SJCRH30 (cell line): ENCODE results near the gene PTK7. TPM values are rescaled to one million over a fixed set of nuclear protein-coding genes. Genes with fewer than 3 reads are reported as not detected.

Experiments
- DNase-seq, 2 experiments: peaks; one replicate each; pipeline ENCODE4 v3.0.0-alpha.2; 2015 to 2020
- H3K27ac ChIP-seq: fragments of 250-450 bp; sonication (Bioruptor Pico); 2 replicates; pipeline ENCODE4 v1.5.1; 2020; ENCODE audit warnings: mild to moderate bottlenecking, moderate library complexity
- H3K27me3 ChIP-seq: fragments of 250-450 bp; sonication (Bioruptor Pico); 2 replicates; pipeline ENCODE4 v1.5.1; 2020; ENCODE audit warnings: mild to moderate bottlenecking, moderate library complexity
- H3K36me3 ChIP-seq: fragments of 250-450 bp; sonication (Bioruptor Pico); 2 replicates; pipeline ENCODE4 v1.5.1; 2020; ENCODE audit warnings: mild to moderate bottlenecking, moderate library complexity
- H3K4me1 ChIP-seq: fragments of 250-450 bp; sonication (Bioruptor Pico); 2 replicates; pipeline ENCODE4 v1.5.1; 2020; ENCODE audit warnings: mild to moderate bottlenecking, moderate library complexity
- H3K4me3 ChIP-seq: fragments of 250-450 bp; sonication (Bioruptor Pico); 2 replicates; pipeline ENCODE4 v1.5.1; 2020; ENCODE audit warnings: mild to moderate bottlenecking, moderate library complexity
- H3K9me3 ChIP-seq: fragments of 250-450 bp; sonication (Bioruptor Pico); replicated peaks from 2 replicates; pipeline ENCODE4 v1.5.1; 2020; ENCODE audit warnings: mild to moderate bottlenecking, moderate library complexity
- total RNA-seq: library from RNA; depleted of rRNA; stranded (reverse); fragments of >200 nt; shearing (Covaris generic); gene quantifications from 2 replicates; pipeline ENCODE4 v1.2.3, GENCODE V29; 2014

The PTK7 gene
- total RNA-seq, 1 experiment from 2014 or later, result 88.3 TPM

DNA sequence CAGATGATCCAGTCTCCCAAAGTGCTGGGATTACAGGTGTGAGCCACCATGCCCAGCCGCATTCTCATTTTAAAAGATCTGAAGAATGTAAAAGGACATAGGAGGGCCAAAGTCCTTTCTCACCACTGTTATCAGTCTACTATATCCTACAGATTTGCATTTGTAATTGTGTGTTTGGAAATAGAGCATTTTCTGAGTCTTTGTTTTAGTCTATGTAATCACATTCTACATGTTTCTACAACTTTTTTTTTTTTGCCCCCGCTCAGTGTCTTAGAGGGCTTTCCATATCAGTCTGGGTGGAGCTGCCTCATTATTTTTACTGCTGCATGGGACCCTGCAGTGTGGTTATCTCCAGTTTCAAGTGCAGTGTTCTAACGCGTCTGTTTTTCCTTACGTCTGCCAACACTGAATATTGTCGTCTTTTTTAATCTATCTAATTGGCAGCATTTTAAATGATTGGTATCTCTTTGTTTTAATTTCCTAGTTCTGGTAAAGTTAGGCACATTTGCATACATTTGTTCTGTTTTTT lies 113.7 kb downstream of the PTK7 start:
- H3K27ac ChIP-seq, result no peak overlapping the region
- H3K4me1 ChIP-seq, result no peaks in the 10 kb centered on the region
- H3K27me3 ChIP-seq, result no peaks in the 10 kb centered on the region
- DNase-seq, result no peak
- no peaks in the 10 kb centered on the region for H3K9me3 ChIP-seq
- peaks cover 18% of the 10 kb centered on the region for H3K36me3 ChIP-seq
- no peak overlapping the region for H3K4me3 ChIP-seq

DNA sequence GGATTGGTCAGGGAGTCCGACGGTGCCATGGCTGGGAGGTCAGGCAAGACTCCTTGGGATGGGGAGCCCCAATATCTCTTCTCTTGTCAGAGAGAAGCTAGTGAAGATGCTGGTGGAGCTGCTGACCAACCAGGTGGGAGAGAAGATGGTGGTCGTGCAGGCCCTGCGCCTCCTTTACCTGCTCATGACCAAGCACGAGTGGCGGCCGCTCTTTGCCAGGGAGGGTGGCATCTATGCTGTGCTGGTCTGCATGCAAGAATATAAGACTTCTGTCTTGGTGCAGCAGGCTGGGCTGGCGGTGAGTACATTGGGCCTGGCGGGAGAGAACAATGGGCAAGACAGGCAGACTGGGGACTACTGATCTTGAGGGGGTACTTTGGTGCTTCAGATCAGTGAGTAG lies 116.8 kb downstream of the PTK7 start:
- peaks cover 10% of the 10 kb centered on the region; the same call in 1 of the 2 replicates for H3K36me3 ChIP-seq
- no peak for DNase-seq
- no peak overlapping the region for H3K27ac ChIP-seq
- H3K4me3 ChIP-seq, result no peak overlapping the region
- H3K4me1 ChIP-seq, result no peaks in the 10 kb centered on the region
- no peaks in the 10 kb centered on the region for H3K9me3 ChIP-seq
- H3K27me3 ChIP-seq, result no peaks in the 10 kb centered on the region

DNA sequence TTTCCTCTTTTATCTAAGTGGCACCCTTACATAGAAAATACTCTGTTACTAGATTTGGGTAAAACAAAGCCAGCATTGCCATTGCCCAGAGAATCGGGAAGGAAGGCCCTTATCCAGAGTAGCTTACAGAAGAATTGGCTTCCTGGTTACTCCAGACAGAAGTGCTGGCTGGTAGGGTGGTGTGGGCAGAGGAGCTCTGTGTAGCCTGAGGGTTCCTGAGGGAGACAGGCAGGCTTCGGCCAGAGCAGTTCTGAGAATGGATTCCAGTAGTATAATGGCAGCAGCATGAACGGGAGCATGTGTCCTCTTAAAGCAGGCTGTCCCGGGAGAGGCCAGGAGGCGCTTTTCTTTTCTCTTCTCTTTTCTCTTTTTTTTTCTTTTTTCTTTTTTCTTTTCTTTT lies 117.8 kb downstream of the PTK7 start:
- peaks cover 10% of the 10 kb centered on the region; the same call in 1 of the 2 replicates for H3K36me3 ChIP-seq
- H3K4me1 ChIP-seq, result no peaks in the 10 kb centered on the region
- H3K9me3 ChIP-seq, result no peaks in the 10 kb centered on the region
- H3K27ac ChIP-seq, result no peak overlapping the region
- no peaks in the 10 kb centered on the region for H3K27me3 ChIP-seq
- DNase-seq, result no peak
- H3K4me3 ChIP-seq, result no peak overlapping the region

DNA sequence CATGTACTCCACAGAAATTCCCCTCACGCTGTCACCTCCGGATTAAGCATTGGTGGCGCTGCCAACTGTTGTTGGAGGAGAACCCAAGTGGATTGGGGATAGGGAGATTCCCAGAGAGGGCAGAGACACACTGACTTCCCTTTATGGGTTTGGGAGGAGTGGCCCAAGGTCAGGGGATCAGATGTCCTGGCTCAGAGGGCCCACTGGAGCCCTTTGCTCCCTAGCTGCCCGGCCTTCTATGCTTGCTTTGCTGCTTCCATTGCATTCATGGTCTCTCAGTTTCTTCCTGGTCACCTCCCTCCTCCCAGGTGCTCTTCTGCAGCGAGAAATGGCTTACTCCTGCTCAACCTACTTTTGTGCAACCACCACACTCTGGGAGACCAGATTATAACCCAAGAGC lies 120.2 kb downstream of the PTK7 start:
- Histone ChIP-seq H3K9me3 (no peaks in the 10 kb centered on the region), H3K27me3 (no peaks in the 10 kb centered on the region), H3K36me3 (peaks cover 10% of the 10 kb centered on the region; the same call in 1 of the 2 replicates), H3K27ac (no peak overlapping the region), H3K4me3 (no peak overlapping the region), H3K4me1 (no peaks in the 10 kb centered on the region)
- no peak for DNase-seq

DNA sequence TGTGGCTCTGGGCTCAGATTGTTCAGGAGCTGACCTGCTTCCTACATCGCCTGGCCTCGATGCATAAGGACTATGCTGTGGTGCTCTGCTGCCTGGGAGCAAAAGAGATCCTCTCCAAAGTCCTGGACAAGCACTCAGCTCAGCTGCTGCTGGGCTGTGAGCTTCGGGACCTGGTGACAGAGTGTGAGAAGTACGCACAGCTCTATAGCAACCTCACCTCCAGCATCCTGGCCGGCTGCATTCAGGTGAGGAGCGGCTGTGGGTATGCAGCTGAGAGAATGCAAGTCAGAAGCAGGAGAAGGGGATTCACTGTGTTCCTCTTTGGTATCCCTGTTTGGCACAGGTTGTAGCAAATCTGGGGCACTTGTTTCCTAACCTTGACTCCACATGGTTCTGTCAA lies 123.8 kb downstream of the PTK7 start:
- Histone ChIP-seq H3K4me3 (no peak overlapping the region), H3K36me3 (peaks cover 3% of the 10 kb centered on the region; the same call in 1 of the 2 replicates), H3K27me3 (no peaks in the 10 kb centered on the region), H3K27ac (no peak overlapping the region), H3K9me3 (no peaks in the 10 kb centered on the region), H3K4me1 (no peaks in the 10 kb centered on the region)
- DNase-seq, result no peak

DNA sequence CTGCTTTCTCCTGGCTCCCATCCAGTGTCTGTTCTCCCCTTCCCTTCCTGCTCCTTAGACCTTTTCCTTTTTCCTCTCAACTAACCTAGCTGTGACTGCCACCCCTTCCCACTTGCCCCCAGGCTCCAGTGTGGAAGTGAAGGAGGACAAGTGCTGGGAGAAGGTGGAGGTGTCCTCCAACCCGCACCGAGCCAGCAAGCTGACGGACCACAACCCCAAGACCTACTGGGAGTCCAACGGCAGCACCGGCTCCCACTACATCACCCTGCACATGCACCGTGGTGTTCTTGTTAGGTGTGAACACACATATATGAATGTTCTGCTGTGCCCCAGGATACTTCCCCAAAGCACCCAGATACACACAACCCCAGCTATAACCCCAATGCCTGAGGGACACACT lies 124.4 kb downstream of the PTK7 start:
- H3K27me3 ChIP-seq, result no peaks in the 10 kb centered on the region
- H3K9me3 ChIP-seq, result no peaks in the 10 kb centered on the region
- H3K36me3 ChIP-seq, result peaks cover 3% of the 10 kb centered on the region; the same call in 1 of the 2 replicates
- no peak overlapping the region for H3K4me3 ChIP-seq
- no peak for DNase-seq
- no peaks in the 10 kb centered on the region for H3K4me1 ChIP-seq
- H3K27ac ChIP-seq, result no peak overlapping the region

GRCh38 chr6:43202451-43202850 lies 126.3 kb downstream of the PTK7 start:
- H3K9me3 ChIP-seq, result no peaks in the 10 kb centered on the region
- H3K36me3 ChIP-seq, result no peaks in the 10 kb centered on the region; the same call in 1 of the 2 replicates
- no peak overlapping the region for H3K4me3 ChIP-seq
- no peaks in the 10 kb centered on the region for H3K4me1 ChIP-seq
- H3K27ac ChIP-seq, result no peak overlapping the region
- H3K27me3 ChIP-seq, result no peaks in the 10 kb centered on the region
- DNase-seq, result no peak

GRCh38 chr6:43203029-43203717 lies 127.1 kb downstream of the PTK7 start:
- Histone ChIP-seq H3K9me3 (no peaks in the 10 kb centered on the region), H3K27ac (no peak overlapping the region), H3K4me3 (no peak overlapping the region), H3K27me3 (no peaks in the 10 kb centered on the region), H3K36me3 (peaks cover 4% of the 10 kb centered on the region; the same call in 1 of the 2 replicates), H3K4me1 (no peaks in the 10 kb centered on the region)
- DNase-seq, result no peak

DNA sequence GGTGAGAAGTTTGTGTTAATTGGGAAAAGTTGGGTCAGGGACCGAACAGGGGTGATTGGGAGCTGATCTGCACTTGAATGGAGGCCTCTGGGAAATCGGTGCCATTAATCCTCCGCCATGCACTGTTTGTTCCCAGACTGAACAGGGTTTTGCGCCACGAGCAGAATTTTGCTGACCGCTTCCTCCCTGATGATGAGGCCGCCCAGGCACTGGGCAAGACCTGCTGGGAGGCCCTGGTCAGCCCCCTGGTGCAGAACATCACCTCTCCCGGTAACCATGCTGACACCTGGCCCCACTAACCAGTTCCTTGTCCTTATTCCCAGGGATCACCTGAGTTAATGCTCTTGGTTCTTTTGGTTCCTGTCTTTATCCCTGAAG lies 127.6 kb downstream of the PTK7 start:
- Histone ChIP-seq H3K27ac (no peak overlapping the region), H3K9me3 (no peaks in the 10 kb centered on the region), H3K27me3 (no peaks in the 10 kb centered on the region), H3K4me1 (no peaks in the 10 kb centered on the region), H3K4me3 (no peak overlapping the region), H3K36me3 (peaks cover 4% of the 10 kb centered on the region; the same call in 1 of the 2 replicates)
- no peak for DNase-seq

DNA sequence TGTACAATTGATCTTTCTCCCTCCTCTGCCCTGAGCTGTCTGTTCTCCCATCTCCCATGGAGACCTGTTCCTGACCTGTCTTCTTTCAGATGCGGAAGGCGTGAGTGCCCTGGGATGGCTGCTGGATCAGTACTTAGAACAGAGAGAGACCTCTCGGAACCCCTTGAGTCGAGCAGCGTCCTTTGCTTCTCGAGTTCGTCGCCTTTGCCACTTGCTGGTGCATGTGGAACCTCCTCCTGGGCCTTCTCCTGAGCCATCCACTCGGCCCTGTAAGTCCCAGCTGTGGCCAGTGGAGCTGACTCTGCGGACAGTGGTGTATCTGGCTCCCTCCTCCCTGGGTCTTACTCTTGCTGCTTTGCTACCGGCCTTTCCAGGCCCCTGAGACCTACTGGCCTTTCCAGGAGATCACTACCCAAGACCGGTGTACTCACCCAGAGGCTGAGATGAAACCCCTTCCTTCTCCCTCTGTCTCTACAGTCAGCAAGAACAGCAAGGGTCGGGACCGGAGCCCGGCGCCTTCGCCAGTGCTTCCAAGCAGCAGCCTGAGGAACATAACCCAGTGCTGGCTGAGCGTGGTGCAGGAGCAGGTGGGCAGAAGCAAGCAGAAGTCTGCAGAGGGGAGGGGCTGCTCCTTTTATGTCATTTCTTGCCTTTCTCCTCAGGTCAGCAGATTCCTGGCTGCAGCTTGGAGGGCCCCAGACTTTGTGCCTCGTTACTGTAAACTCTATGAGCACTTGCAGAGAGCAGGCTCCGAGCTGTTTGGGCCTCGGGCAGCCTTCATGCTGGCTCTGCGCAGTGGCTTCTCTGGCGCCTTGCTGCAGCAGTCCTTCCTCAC lies 128.4 kb downstream of the PTK7 start:
- Histone ChIP-seq H3K9me3 (no peaks in the 10 kb centered on the region), H3K36me3 (peaks cover 4% of the 10 kb centered on the region; the same call in 1 of the 2 replicates), H3K27ac (no peak overlapping the region), H3K4me3 (no peak overlapping the region), H3K27me3 (no peaks in the 10 kb centered on the region), H3K4me1 (no peaks in the 10 kb centered on the region)
- DNase-seq, result no peak

GRCh38 chr6:43205849-43206248 lies 129.7 kb downstream of the PTK7 start:
- Histone ChIP-seq H3K9me3 (no peaks in the 10 kb centered on the region), H3K36me3 (peaks cover 4% of the 10 kb centered on the region; the same call in 1 of the 2 replicates), H3K4me1 (no peaks in the 10 kb centered on the region), H3K27ac (no peak overlapping the region), H3K4me3 (no peak overlapping the region), H3K27me3 (no peaks in the 10 kb centered on the region)
- DNase-seq, result no peak

- DNase-seq, result no peak
- Histone ChIP-seq H3K4me1 (no peaks in the 10 kb centered on the region), H3K27me3 (no peaks in the 10 kb centered on the region), H3K27ac (no peak overlapping the region), H3K4me3 (no peak overlapping the region), H3K9me3 (no peaks in the 10 kb centered on the region), H3K36me3 (0 out of 2 replicates have a peak, but pooled peaks cover 4% of the 10 kb centered on the region)
Measured at GRCh38 chr6:43207286-43207685, 131.2 kb downstream of the PTK7 start.
